IMR-90 (cell line): ENCODE measurements around the gene ITCH. TPM values are rescaled to one million over a fixed set of nuclear protein-coding genes. Genes with fewer than 3 reads are reported as not detected.

ENCODE experiments used
- ATAC-seq: fragments of 200-7000 bp; cut with Tn5 transposase; 2 replicates; pipeline ENCODE4 v1.9.1; 2020; ENCODE audit warnings: low read depth, mild to moderate bottlenecking, moderate library complexity
- BruUV-seq: library from RNA; stranded (reverse); fragments of 400-500 nt; replicated peaks from 2 replicates; lab custom pipeline; 2021; lab: Mats Ljungman, UMichigan
- CTCF ChIA-PET: fragments of 300-600 bp; formaldehyde crosslinking; extraction: SDS; loops from one replicate; lab custom pipeline; 2021; ENCODE audit warnings: antibody characterized with exemption; lab: Yijun Ruan, JAX
- POLR2A ChIA-PET: fragments of 300-600 bp; sonication (Branson Sonifier 250); formaldehyde crosslinking; loops from one replicate; lab custom pipeline; 2022; ENCODE audit warnings: antibody characterized with exemption; ENCODE audit not compliant: unreplicated experiment; lab: Charles Lee
- DNase-seq: peaks from one replicate; pipeline ENCODE4 v3.0.0; 2013
- H2AFZ ChIP-seq: replicated peaks from 2 replicates; pipeline ENCODE3; 2013; ENCODE audit warnings: low read length, mild to moderate bottlenecking; ENCODE audit not compliant: poor library complexity
- H2AK5ac ChIP-seq: 2 replicates; pipeline ENCODE4 v1.6.1; 2013; ENCODE audit warnings: low read depth, low read length, inconsistent platforms
- H2AK9ac ChIP-seq: replicated peaks from 2 replicates; pipeline ENCODE3; 2013; ENCODE audit warnings: mild to moderate bottlenecking, low read depth, low read length, moderate library complexity; ENCODE audit not compliant: poor library complexity
- H2BK120ac ChIP-seq: 2 replicates; pipeline ENCODE4 v1.6.1; 2013; ENCODE audit warnings: low read depth, low read length, inconsistent platforms
- H2BK15ac ChIP-seq: 3 replicates; pipeline ENCODE4 v1.6.1; 2013; ENCODE audit warnings: low read depth, low read length, inconsistent platforms
- H2BK20ac ChIP-seq: 2 replicates; pipeline ENCODE4 v1.6.1; 2013; ENCODE audit warnings: low read depth, mild to moderate bottlenecking, inconsistent platforms, low read length, moderate library complexity
- H2BK5ac ChIP-seq: 2 replicates; pipeline ENCODE4 v1.6.1; 2013; ENCODE audit warnings: mild to moderate bottlenecking, low read depth, low read length, inconsistent platforms; ENCODE audit not compliant: poor library complexity, severe bottlenecking
- H3K14ac ChIP-seq: replicated peaks from 2 replicates; pipeline ENCODE4 v1.6.1; 2013; ENCODE audit warnings: low read depth, low read length, inconsistent platforms
- H3K18ac ChIP-seq: 2 replicates; pipeline ENCODE4 v1.6.1; 2013; ENCODE audit warnings: low read depth, low read length, control low read depth
- H3K23ac ChIP-seq: 2 replicates; pipeline ENCODE4 v1.6.1; 2013; ENCODE audit warnings: low read depth, low read length, inconsistent platforms
- H3K27ac ChIP-seq: 2 replicates; pipeline ENCODE4 v1.5.1; 2013; ENCODE audit warnings: mild to moderate bottlenecking, control low read depth, low read length; ENCODE audit not compliant: insufficient read depth
- H3K27me3 ChIP-seq: 2 replicates; pipeline ENCODE4 v1.6.1; 2013; ENCODE audit warnings: low read length; ENCODE audit not compliant: control insufficient read depth, insufficient read depth
- H3K36me3 ChIP-seq: 2 replicates; pipeline ENCODE4 v1.6.1; 2013; ENCODE audit warnings: low read length, mixed read lengths; ENCODE audit not compliant: control insufficient read depth, insufficient read depth
- H3K4ac ChIP-seq: 2 replicates; pipeline ENCODE4 v1.6.1; 2013; ENCODE audit warnings: low read depth, low read length, inconsistent platforms
- H3K4me1 ChIP-seq: 2 replicates; pipeline ENCODE4 v1.6.1; 2013; ENCODE audit warnings: low read length, mixed read lengths; ENCODE audit not compliant: control insufficient read depth, insufficient read depth
- H3K4me2 ChIP-seq: 2 replicates; pipeline ENCODE4 v1.6.1; 2013; ENCODE audit warnings: low read depth, mild to moderate bottlenecking, control low read depth, low read length, moderate library complexity
- H3K4me3 ChIP-seq: 2 replicates; pipeline ENCODE4 v1.5.1; 2013; ENCODE audit warnings: low read depth, mild to moderate bottlenecking, control low read depth, low read length, moderate library complexity; ENCODE audit not compliant: insufficient read depth
- H3K56ac ChIP-seq: 2 replicates; pipeline ENCODE4 v1.6.1; 2013; ENCODE audit warnings: low read length, inconsistent platforms; ENCODE audit not compliant: insufficient read depth; ENCODE audit errors: extremely low read depth
- H3K79me1 ChIP-seq, 2 experiments: 2 replicates each; pipeline ENCODE4 v1.6.1; 2013; ENCODE audit warnings: low read length in 2 of 2, inconsistent platforms in 1 of 2, low read depth in 1 of 2
- H3K9ac ChIP-seq: 2 replicates; pipeline ENCODE4 v1.6.1; 2013; ENCODE audit warnings: low read depth, low read length, control low read depth
- H3K9me1 ChIP-seq: 2 replicates; pipeline ENCODE4 v1.6.1; 2013; ENCODE audit warnings: low read length, inconsistent platforms; ENCODE audit not compliant: insufficient read depth
- H3K9me3 ChIP-seq: 2 replicates; pipeline ENCODE4 v1.6.1; 2013; ENCODE audit warnings: low read length; ENCODE audit not compliant: control insufficient read depth, insufficient read depth
- H4K20me1 ChIP-seq: 2 replicates; pipeline ENCODE4 v1.6.1; 2013; ENCODE audit warnings: low read length, inconsistent platforms; ENCODE audit not compliant: insufficient read depth
- H4K5ac ChIP-seq: 2 replicates; pipeline ENCODE4 v1.6.1; 2013; ENCODE audit warnings: mild to moderate bottlenecking, low read depth, low read length, control low read depth
- H4K8ac ChIP-seq, 2 experiments: 2 replicates each; pipeline ENCODE4 v1.6.1; 2013; ENCODE audit warnings: low read depth in 2 of 2, low read length in 2 of 2, control low read depth in 1 of 2, inconsistent platforms in 1 of 2
- H4K91ac ChIP-seq: 2 replicates; pipeline ENCODE4 v1.6.1; 2013; ENCODE audit warnings: low read depth, low read length, inconsistent platforms; ENCODE audit not compliant: insufficient read depth
- BHLHE40 ChIP-seq: fragments of 150-350 bp; IDR thresholded peaks from 2 replicates; pipeline ENCODE4 v1.6.1; 2016; ENCODE audit warnings: mild to moderate bottlenecking, low read depth, low read length
- CEBPB ChIP-seq: IDR thresholded peaks from 2 replicates; pipeline ENCODE4 v1.6.1; 2012; ENCODE audit warnings: low read depth, low read length, improper control_type of control experiment
- CHD1 ChIP-seq: IDR thresholded peaks from 2 replicates; pipeline ENCODE4 v1.6.1; 2012; ENCODE audit warnings: low read depth, low read length, improper control_type of control experiment
- CTCF ChIP-seq: conservative IDR thresholded peaks from 2 replicates; pipeline ENCODE4 v1.5.1; 2012; ENCODE audit warnings: mild to moderate bottlenecking, low read depth, low read length, improper control_type of control experiment
- ELK1 ChIP-seq: fragments of 150-350 bp; IDR thresholded peaks from 2 replicates; pipeline ENCODE4 v1.6.1; 2016; ENCODE audit warnings: low read depth, mild to moderate bottlenecking, low read length, moderate library complexity, borderline replicate concordance
- FOS ChIP-seq: fragments of 150-350 bp; IDR thresholded peaks from 2 replicates; pipeline ENCODE4 v1.6.1; 2016; ENCODE audit warnings: low read depth, low read length
- MAFK ChIP-seq: IDR thresholded peaks from 2 replicates; pipeline ENCODE4 v1.6.1; 2012; ENCODE audit warnings: low read depth, low read length, improper control_type of control experiment
- MAZ ChIP-seq: IDR thresholded peaks from 2 replicates; pipeline ENCODE4 v1.6.1; 2012; ENCODE audit warnings: low read depth, mild to moderate bottlenecking, low read length, improper control_type of control experiment, moderate library complexity, borderline replicate concordance
- MXI1 ChIP-seq: IDR thresholded peaks from 2 replicates; pipeline ENCODE4 v1.6.1; 2012; ENCODE audit warnings: low read depth, mild to moderate bottlenecking, low read length, moderate library complexity, borderline replicate concordance
- NFE2L2 ChIP-seq: fragments of 150-350 bp; IDR thresholded peaks from 2 replicates; pipeline ENCODE4 v1.6.1; 2016; ENCODE audit warnings: low read depth, mild to moderate bottlenecking, low read length
- POLR2A ChIP-seq: IDR thresholded peaks from 2 replicates; pipeline ENCODE4 v1.6.1; 2012; ENCODE audit warnings: mild to moderate bottlenecking, low read depth, low read length
- RAD21 ChIP-seq: IDR thresholded peaks from 2 replicates; pipeline ENCODE4 v1.6.1; 2012; ENCODE audit warnings: low read length, improper control_type of control experiment
- RCOR1 ChIP-seq: IDR thresholded peaks from 2 replicates; pipeline ENCODE4 v1.6.1; 2012; ENCODE audit warnings: mild to moderate bottlenecking, low read length, improper control_type of control experiment; ENCODE audit not compliant: insufficient replicate concordance
- RFX5 ChIP-seq: IDR thresholded peaks from 2 replicates; pipeline ENCODE4 v1.8.0; 2012; ENCODE audit warnings: low read depth, mild to moderate bottlenecking, low read length, moderate library complexity
- SMC3 ChIP-seq: fragments of 150-350 bp; IDR thresholded peaks from 2 replicates; pipeline ENCODE4 v1.6.1; 2016; ENCODE audit warnings: low read depth, mild to moderate bottlenecking, antibody characterized with exemption, low read length, moderate library complexity
- WGBS, 2 experiments: methylation state at CpG; one replicate each; pipeline versions ENCODE4 v1.1.5 to v1.1.7; 2013; ENCODE audit warnings: missing lambda C conversion rate in 2 of 2; ENCODE audit not compliant: insufficient read length in 1 of 2; ENCODE audit errors: extremely low coverage in 2 of 2; 5-methylcytosine and 5-hydroxymethylcytosine counted together
- dilution Hi-C: fragments of 300-500 bp; cut with HindIII; formaldehyde crosslinking; loops from one replicate; pipeline ENCODE4 v1.14.3; 2018; ENCODE audit warnings: low sequenced_read_pairs; ENCODE audit not compliant: unreplicated experiment
- in situ Hi-C: fragments of 300-500 bp; cut with MboI; formaldehyde crosslinking; loops from 3 replicates; pipeline ENCODE4 v1.14.3; 2019; ENCODE audit warnings: low sequenced_read_pairs, inconsistent platforms, mixed read lengths
- intact Hi-C: fragments of 100-400 bp; cut with micrococcal nuclease; formaldehyde crosslinking; loops from 2 replicates; pipeline ENCODE4 v1.10.0; 2022
- polyA plus RNA-seq, 3 experiments: library from polyadenylated mRNA; depleted of rRNA; stranded (reverse); fragments of >200 nt; gene quantifications; 2 replicates each; pipeline ENCODE4 v1.2.3, GENCODE V29; 2012; ENCODE audit warnings: low replicate concordance in 1 of 3
- total RNA-seq: library from RNA; depleted of rRNA; stranded (reverse); fragments of >200 nt; gene quantifications from 2 replicates; pipeline ENCODE4 v1.2.3, GENCODE V29; 2012
- TF ChIP-seq, protein P1 (sequence below): fragments of 150-350 bp; IDR thresholded peaks from 2 replicates; pipeline ENCODE4 v1.6.1; 2017; ENCODE audit warnings: mild to moderate bottlenecking, antibody characterized with exemption, low read length, low read depth

Gene ITCH
- total and polyA plus RNA-seq, 2 of the 4 experiments (the other 2 are of a cell fraction): 12.7 to 94.6 TPM

DNA sequence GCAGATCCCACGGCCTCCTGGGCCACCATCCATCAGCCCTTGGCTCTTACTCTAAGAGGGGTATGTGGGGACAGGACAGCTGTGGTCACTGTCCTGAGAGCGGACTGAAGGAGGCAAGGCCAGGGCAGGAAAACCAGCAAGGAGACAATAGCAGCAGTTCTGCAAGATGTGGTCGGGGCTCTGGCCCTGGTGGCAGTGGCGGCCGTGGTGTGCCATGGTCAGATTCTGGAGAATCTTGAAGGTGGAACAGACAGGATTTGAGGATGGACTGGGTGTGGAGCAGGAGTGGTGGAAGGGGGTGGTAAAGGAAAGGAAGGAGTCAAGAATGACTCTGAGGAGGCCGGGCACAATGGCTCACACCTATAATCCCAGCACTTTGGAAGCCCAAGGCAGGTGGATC is 189.5 kb downstream of the ITCH start:
- Histone ChIP-seq H3K27me3 (no peaks in the 10 kb centered on the region), H3K9ac (no peak overlapping the region), H2AFZ (no peak overlapping the region), H4K20me1 (no peaks in the 10 kb centered on the region), H4K91ac (no peak overlapping the region), H3K9me1 (0 out of 2 replicates have a peak, but pooled peaks cover 5% of the 10 kb centered on the region), H3K4me2 (no peak overlapping the region), H2AK5ac (no peak overlapping the region), H3K4me1 (no peaks in the 10 kb centered on the region), H3K4ac (no peak overlapping the region), H3K9me3 (no peaks in the 10 kb centered on the region), H3K23ac (no peak overlapping the region), H4K8ac (no peak overlapping the region), H2BK20ac (no peak overlapping the region), H2BK15ac (no peak overlapping the region), H3K79me1 (no peaks in the 10 kb centered on the region), H3K18ac (no peak overlapping the region), H3K27ac (no peak overlapping the region), H2BK120ac (no peak overlapping the region), H3K36me3 (no peaks in the 10 kb centered on the region), H2AK9ac (no peak overlapping the region), H4K5ac (no peak overlapping the region), H3K4me3 (no peak overlapping the region), H2BK5ac (no peak overlapping the region), H3K56ac (no peak overlapping the region), H3K14ac (no peak overlapping the region)
- TF ChIP-seq, protein P1, sequence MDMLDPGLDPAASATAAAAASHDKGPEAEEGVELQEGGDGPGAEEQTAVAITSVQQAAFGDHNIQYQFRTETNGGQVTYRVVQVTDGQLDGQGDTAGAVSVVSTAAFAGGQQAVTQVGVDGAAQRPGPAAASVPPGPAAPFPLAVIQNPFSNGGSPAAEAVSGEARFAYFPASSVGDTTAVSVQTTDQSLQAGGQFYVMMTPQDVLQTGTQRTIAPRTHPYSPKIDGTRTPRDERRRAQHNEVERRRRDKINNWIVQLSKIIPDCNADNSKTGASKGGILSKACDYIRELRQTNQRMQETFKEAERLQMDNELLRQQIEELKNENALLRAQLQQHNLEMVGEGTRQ: no peak
- TF ChIP-seq NFE2L2: no peak
- TF ChIP-seq MAZ: no peak
- TF ChIP-seq SMC3: no peak
- no peak for TF ChIP-seq CTCF
- TF ChIP-seq FOS: no peak
- TF ChIP-seq CHD1: no peak
- TF ChIP-seq RCOR1: no peak
- TF ChIP-seq POLR2A: no peak
- TF ChIP-seq BHLHE40: no peak
- TF ChIP-seq MXI1: no peak
- TF ChIP-seq ELK1: no peak
- no peak for TF ChIP-seq RAD21
- no peak for TF ChIP-seq MAFK
- TF ChIP-seq CEBPB: no peak
- TF ChIP-seq RFX5: no peak
- 100% methylated on average over 2 of the region's 6 CpGs; no CpG with 5 or more reads in 1 of the 2 experiments for WGBS, 2 experiments
- dilution Hi-C loops: no loop called here
- intact Hi-C loops: no loop called here
- no TSS peak for BruUV-seq
- CTCF ChIA-PET: no interaction called here
- no peak for ATAC-seq
- POLR2A ChIA-PET: no interaction called here
- in situ Hi-C loops: no loop called here
- DNase-seq: no peak
